MM.1S (cell line): Measurements from ENCODE around the gene ARHGAP44.
"Not testable (repeated sequence)": the region's sequence is repeated elsewhere in the genome, so short reads cannot be mapped to it uniquely, and the experiment has no call there.

Experiments used
- DNase-seq: peaks from one replicate; pipeline ENCODE4 v3.0.0-alpha.2; 2015
- H2AFZ ChIP-seq: fragments of 300-600 bp; sonication (generic); 2 replicates; pipeline ENCODE4 v1.6.0; 2016; ENCODE audit warnings: antibody characterized with exemption, low read length
- H3F3A ChIP-seq: fragments of 300-600 bp; sonication (generic); 2 replicates; pipeline ENCODE4 v1.6.1; 2016; ENCODE audit warnings: mild to moderate bottlenecking, antibody characterized with exemption, low read length, moderate library complexity, mixed read lengths; ENCODE audit not compliant: insufficient read depth
- H3K27ac ChIP-seq: fragments of 300-600 bp; sonication (generic); 2 replicates; pipeline ENCODE4 v1.5.1; 2016; ENCODE audit warnings: mild to moderate bottlenecking, low read length
- H3K27me3 ChIP-seq: fragments of 300-600 bp; sonication (generic); replicated peaks from 2 replicates; pipeline ENCODE4 v1.6.0; 2016; ENCODE audit warnings: low read length; ENCODE audit not compliant: insufficient read depth
- H3K36me3 ChIP-seq: fragments of 300-600 bp; sonication (generic); replicated peaks from 2 replicates; pipeline ENCODE4 v1.6.1; 2016; ENCODE audit warnings: mild to moderate bottlenecking, low read length, mixed read lengths; ENCODE audit not compliant: insufficient read depth
- H3K4me1 ChIP-seq: fragments of 300-600 bp; sonication (generic); 2 replicates; pipeline ENCODE4 v1.6.1; 2016; ENCODE audit warnings: low read length, mixed read lengths
- H3K4me2 ChIP-seq: fragments of 300-600 bp; sonication (generic); 2 replicates; pipeline ENCODE4 v1.6.0; 2016; ENCODE audit warnings: low read depth, low read length
- H3K4me3 ChIP-seq: fragments of 300-600 bp; sonication (generic); 2 replicates; pipeline ENCODE4 v1.5.1; 2016; ENCODE audit warnings: low read length, mixed read lengths
- H3K79me2 ChIP-seq: fragments of 300-600 bp; sonication (generic); 2 replicates; pipeline ENCODE4 v1.6.1; 2016; ENCODE audit warnings: mixed run types, low read length, mixed read lengths
- H3K9ac ChIP-seq: fragments of 300-600 bp; sonication (generic); 2 replicates; pipeline ENCODE4 v1.6.1; 2016; ENCODE audit warnings: low read length, mixed read lengths
- H3K9me2 ChIP-seq: fragments of 300-600 bp; sonication (generic); replicated peaks from 2 replicates; pipeline ENCODE4 v1.6.1; 2016; ENCODE audit warnings: mild to moderate bottlenecking, low read length, mixed read lengths; ENCODE audit not compliant: insufficient read depth
- H3K9me3 ChIP-seq: fragments of 300-600 bp; sonication (generic); replicated peaks from 2 replicates; pipeline ENCODE4 v1.6.1; 2016; ENCODE audit warnings: mild to moderate bottlenecking, low read length, mixed read lengths; ENCODE audit not compliant: insufficient read depth
- H4K20me1 ChIP-seq: fragments of 300-600 bp; sonication (generic); 2 replicates; pipeline ENCODE4 v1.6.1; 2016; ENCODE audit warnings: mild to moderate bottlenecking, low read length, moderate library complexity, mixed read lengths; ENCODE audit not compliant: insufficient read depth
- EZH2 ChIP-seq: fragments of 300-600 bp; sonication (generic); optimal IDR thresholded peaks from 2 replicates; pipeline ENCODE3; 2017; ENCODE audit warnings: low read depth, mild to moderate bottlenecking, antibody characterized with exemption, low read length, mixed read lengths
- EZH2phosphoT487 ChIP-seq: fragments of 300-600 bp; sonication (generic); IDR thresholded peaks from 2 replicates; pipeline ENCODE4 v1.6.1; 2018; ENCODE audit warnings: antibody characterized with exemption, low read length
- TF ChIP-seq, protein P1 (sequence below): fragments of 300-600 bp; sonication (generic); IDR thresholded peaks from 2 replicates; pipeline ENCODE4 v1.5.1; 2016; ENCODE audit warnings: antibody characterized with exemption, low read length, mixed read lengths

ARHGAP44 gene

GRCh38 chr17:12977008-12977751 lies 187.9 kb downstream of the ARHGAP44 start:
- no peak overlapping the region for H3K9ac ChIP-seq
- H3K4me1 ChIP-seq = no peaks in the 10 kb centered on the region
- no peak overlapping the region for H3K4me3 ChIP-seq
- no peaks in the 10 kb centered on the region for H3K27me3 ChIP-seq
- DNase-seq = no peak
- H3K9me3 ChIP-seq = no peaks in the 10 kb centered on the region
- no peaks in the 10 kb centered on the region for H3F3A ChIP-seq
- H2AFZ ChIP-seq = no peak overlapping the region
- H3K27ac ChIP-seq = no peak overlapping the region
- no peaks in the 10 kb centered on the region for H3K79me2 ChIP-seq
- H4K20me1 ChIP-seq = no peaks in the 10 kb centered on the region
- TF ChIP-seq, protein P1, sequence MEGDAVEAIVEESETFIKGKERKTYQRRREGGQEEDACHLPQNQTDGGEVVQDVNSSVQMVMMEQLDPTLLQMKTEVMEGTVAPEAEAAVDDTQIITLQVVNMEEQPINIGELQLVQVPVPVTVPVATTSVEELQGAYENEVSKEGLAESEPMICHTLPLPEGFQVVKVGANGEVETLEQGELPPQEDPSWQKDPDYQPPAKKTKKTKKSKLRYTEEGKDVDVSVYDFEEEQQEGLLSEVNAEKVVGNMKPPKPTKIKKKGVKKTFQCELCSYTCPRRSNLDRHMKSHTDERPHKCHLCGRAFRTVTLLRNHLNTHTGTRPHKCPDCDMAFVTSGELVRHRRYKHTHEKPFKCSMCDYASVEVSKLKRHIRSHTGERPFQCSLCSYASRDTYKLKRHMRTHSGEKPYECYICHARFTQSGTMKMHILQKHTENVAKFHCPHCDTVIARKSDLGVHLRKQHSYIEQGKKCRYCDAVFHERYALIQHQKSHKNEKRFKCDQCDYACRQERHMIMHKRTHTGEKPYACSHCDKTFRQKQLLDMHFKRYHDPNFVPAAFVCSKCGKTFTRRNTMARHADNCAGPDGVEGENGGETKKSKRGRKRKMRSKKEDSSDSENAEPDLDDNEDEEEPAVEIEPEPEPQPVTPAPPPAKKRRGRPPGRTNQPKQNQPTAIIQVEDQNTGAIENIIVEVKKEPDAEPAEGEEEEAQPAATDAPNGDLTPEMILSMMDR = no peak
- TF ChIP-seq EZH2 (no peak), EZH2phosphoT487 (no peak)
- H3K9me2 ChIP-seq = no peaks in the 10 kb centered on the region
- no peaks in the 10 kb centered on the region for H3K36me3 ChIP-seq
- H3K4me2 ChIP-seq = no peak overlapping the region

- H3K4me1 ChIP-seq, H2AFZ ChIP-seq, H3K4me3 ChIP-seq, H3F3A ChIP-seq, H4K20me1 ChIP-seq, H3K36me3 ChIP-seq, H3K9me3 ChIP-seq, H3K27ac ChIP-seq, H3K9ac ChIP-seq, H3K9me2 ChIP-seq, H3K4me2 ChIP-seq, DNase-seq, H3K27me3 ChIP-seq, H3K79me2 ChIP-seq: not testable (repeated sequence)
Observed at GRCh38 chr17:12978787-12979186, 189.5 kb downstream of the ARHGAP44 start.

DNA sequence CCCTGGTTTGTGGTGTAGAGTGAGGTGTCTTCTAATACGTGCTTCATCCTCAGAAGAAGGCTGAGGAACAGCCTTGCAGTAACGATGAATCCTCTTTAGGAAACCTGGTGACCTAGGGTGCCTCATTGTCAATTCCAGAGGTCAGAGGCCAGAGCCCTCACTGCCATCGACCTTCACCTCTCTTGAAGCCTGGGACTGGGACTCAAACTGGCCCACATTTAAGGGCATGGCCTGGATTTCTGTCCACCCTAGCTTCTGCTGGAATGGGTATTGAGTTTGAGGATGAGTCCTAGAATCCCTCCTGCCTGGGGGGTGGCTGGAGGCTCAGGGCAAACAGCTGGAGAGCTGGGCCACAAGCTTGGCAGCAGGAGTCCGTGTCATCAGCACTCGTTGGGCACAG lies 189.9 kb downstream of the ARHGAP44 start:
- Histone ChIP-seq H3K4me1 (no peaks in the 10 kb centered on the region), H3K9me2 (no peaks in the 10 kb centered on the region), H3F3A (no peaks in the 10 kb centered on the region), H3K27me3 (no peaks in the 10 kb centered on the region), H3K9ac (no peak overlapping the region), H3K4me2 (no peak overlapping the region), H3K9me3 (no peaks in the 10 kb centered on the region), H4K20me1 (no peaks in the 10 kb centered on the region), H3K79me2 (no peaks in the 10 kb centered on the region), H2AFZ (no peak overlapping the region), H3K4me3 (no peak overlapping the region), H3K36me3 (no peaks in the 10 kb centered on the region), H3K27ac (no peak overlapping the region)
- TF ChIP-seq, protein P1 = no peak
- TF ChIP-seq EZH2phosphoT487 = no peak
- no peak for TF ChIP-seq EZH2
- no peak for DNase-seq

DNA sequence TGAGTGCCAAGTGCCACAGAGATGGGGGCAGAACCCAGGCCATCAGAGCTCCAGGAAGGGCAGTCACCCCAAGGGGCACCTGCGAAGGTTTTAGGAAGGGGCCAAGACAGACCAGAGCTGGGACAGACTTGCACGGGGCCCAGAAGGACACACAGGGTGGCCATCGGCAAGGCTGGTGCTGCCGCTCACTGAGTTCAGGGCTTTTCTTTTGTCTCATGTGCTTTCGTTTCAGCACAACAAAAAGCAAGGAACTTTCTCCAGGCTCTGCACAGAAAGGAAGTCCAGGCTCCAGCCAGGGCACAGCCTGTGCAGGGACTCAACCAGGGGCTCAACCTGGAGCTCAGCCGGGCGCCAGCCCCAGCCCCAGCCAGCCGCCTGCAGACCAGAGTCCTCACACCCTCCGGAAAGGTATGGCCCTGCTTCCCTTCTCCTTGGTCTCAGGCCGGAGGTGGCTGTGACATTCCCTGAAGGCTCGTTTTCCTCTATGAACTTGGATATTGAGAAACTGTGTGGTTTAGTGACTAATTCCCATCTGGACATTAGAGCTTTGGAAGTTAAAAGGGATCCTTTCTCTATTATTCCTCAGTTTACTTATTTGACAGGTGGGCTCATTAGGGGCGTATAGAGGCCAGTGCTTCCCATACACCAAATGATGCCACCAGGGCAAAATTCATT lies 190.7 kb downstream of the ARHGAP44 start:
- TF ChIP-seq EZH2 (no peak), EZH2phosphoT487 (no peak)
- TF ChIP-seq, protein P1 = no peak
- H4K20me1 ChIP-seq = no peaks in the 10 kb centered on the region
- H3K9ac ChIP-seq = no peak overlapping the region
- H3K9me3 ChIP-seq = no peaks in the 10 kb centered on the region
- H3K4me2 ChIP-seq = no peak overlapping the region
- no peak overlapping the region for H3K4me3 ChIP-seq
- no peak for DNase-seq
- no peaks in the 10 kb centered on the region for H3K27me3 ChIP-seq
- H3K9me2 ChIP-seq = no peaks in the 10 kb centered on the region
- no peaks in the 10 kb centered on the region for H3K79me2 ChIP-seq
- H3K4me1 ChIP-seq = no peaks in the 10 kb centered on the region
- no peaks in the 10 kb centered on the region for H3K36me3 ChIP-seq
- no peak overlapping the region for H3K27ac ChIP-seq
- no peak overlapping the region for H2AFZ ChIP-seq
- no peaks in the 10 kb centered on the region for H3F3A ChIP-seq
